Esophagus muscularis mucosa (tissue), 4 donors: ENCODE measurements around the gene RPS6KA2.

Experiments
- CTCF ChIP-seq, 3 experiments: fragments of 200-600 bp in 2 of 3; fragments of 450-650 bp in 1 of 3; sonication (generic) in 2 of 3; IDR thresholded peaks; one replicate each; pipeline ENCODE4 v1.5.1; 2017 to 2019; ENCODE audit warnings: antibody characterized with exemption in 3 of 3, mild to moderate bottlenecking in 2 of 3, moderate library complexity in 1 of 3
- EP300 ChIP-seq: sonication (generic); formaldehyde crosslinking; IDR thresholded peaks from one replicate; pipeline ENCODE4 v1.6.1; 2017; ENCODE audit warnings: antibody characterized with exemption
- POLR2A ChIP-seq: fragments of 450-650 bp; IDR thresholded peaks from one replicate; pipeline ENCODE4 v1.6.1; 2017; ENCODE audit warnings: antibody characterized with exemption, moderate library complexity, mild to moderate bottlenecking, low read depth
- POLR2AphosphoS5 ChIP-seq, 2 donors: sonication (generic); formaldehyde crosslinking; IDR thresholded peaks; one replicate each; pipeline ENCODE4 v1.6.1; 2017; ENCODE audit warnings: antibody characterized with exemption in 2 of 2

DNA sequence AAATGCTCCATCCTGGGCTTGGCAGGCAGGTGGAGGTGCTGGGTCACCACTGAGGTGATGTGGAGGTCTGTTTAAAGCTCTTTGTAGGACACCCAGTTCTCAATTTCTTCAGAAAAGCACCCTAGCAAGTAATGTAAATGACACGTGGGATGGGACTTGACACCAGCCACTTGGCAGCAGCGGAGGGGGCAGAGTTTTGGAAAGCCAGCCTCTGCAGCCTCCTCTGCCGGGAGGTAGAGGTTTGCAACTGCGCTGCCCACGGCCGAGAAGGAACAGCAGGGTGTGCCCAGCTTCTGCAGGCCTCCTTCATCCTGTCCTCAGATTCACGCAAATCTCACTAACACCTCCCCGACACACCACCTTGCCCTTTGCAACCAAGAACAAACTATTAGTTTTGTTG, 117.9 kb downstream of the RPS6KA2 start:
- TF ChIP-seq POLR2A (no peak), POLR2AphosphoS5 (IDR thresholded peaks at IDR 0.05) (no peak), CTCF (IDR thresholded peaks at IDR 0.05) (no peak), EP300 (no peak)
